HEK293 (cell line): ENCODE results near the gene SCAND1.

ENCODE experiments used
- CTCF ChIP-seq: fragments of 450-650 bp; formaldehyde crosslinking; IDR thresholded peaks from 2 replicates; pipeline ENCODE4 v1.5.1; 2016; ENCODE audit warnings: missing biosample characterization, missing genetic modification characterization
- HOXD13 ChIP-seq: sonication (generic); formaldehyde crosslinking; IDR thresholded peaks from 2 replicates; pipeline ENCODE4 v1.8.0; 2022; ENCODE audit warnings: missing genetic modification reagents, borderline replicate concordance
- ZNF394 ChIP-seq: fragments of 450-650 bp; formaldehyde crosslinking; IDR thresholded peaks from 2 replicates; pipeline ENCODE4 v1.5.1; 2016; ENCODE audit warnings: missing biosample characterization, missing genetic modification characterization, mild to moderate bottlenecking, moderate library complexity, borderline replicate concordance
- ZNF449 ChIP-seq: fragments of 450-650 bp; formaldehyde crosslinking; IDR thresholded peaks from 2 replicates; pipeline ENCODE4 v1.5.1; 2017; ENCODE audit warnings: missing biosample characterization, mild to moderate bottlenecking, missing genetic modification characterization, moderate library complexity
- ZNF510 ChIP-seq: fragments of 450-650 bp; formaldehyde crosslinking; IDR thresholded peaks from 2 replicates; pipeline ENCODE4 v1.5.1; 2018; ENCODE audit warnings: mild to moderate bottlenecking, missing genetic modification characterization, missing biosample characterization; ENCODE audit not compliant: insufficient replicate concordance
- ZSCAN23 ChIP-seq: fragments of 450-650 bp; formaldehyde crosslinking; IDR thresholded peaks from 2 replicates; pipeline ENCODE4 v1.5.1; 2016; ENCODE audit warnings: missing biosample characterization, missing genetic modification characterization

- no peak for TF ChIP-seq CTCF (tag by site-specific recombination)
- TF ChIP-seq ZNF510 (tag by site-specific recombination) = no peak
- TF ChIP-seq HOXD13 (CRISPR knock-in tag) = no peak
- TF ChIP-seq ZSCAN23 (tag by site-specific recombination) = no peak
- no peak for TF ChIP-seq ZNF394 (tag by site-specific recombination)
- no peak for TF ChIP-seq ZNF449 (tag by site-specific recombination)
Measured at GRCh38 chr20:35941620-35942019, 12.7 kb downstream of the SCAND1 start.
